NCI-H82 treated with DMSO at 0.1 percent for 48 hours (cell line): ENCODE data around the gene SPDYE4.

Source experiments
- DNase-seq: peaks from one replicate; lab custom pipeline; 2025; ENCODE audit not compliant: unreplicated experiment; lab: John Stamatoyannopoulos, UW

The SPDYE4 gene

GRCh38 chr17:8785547-8786413 is 27.4 kb upstream of the SPDYE4 start:
- peak; percentile 28 for DNase-seq

DNA sequence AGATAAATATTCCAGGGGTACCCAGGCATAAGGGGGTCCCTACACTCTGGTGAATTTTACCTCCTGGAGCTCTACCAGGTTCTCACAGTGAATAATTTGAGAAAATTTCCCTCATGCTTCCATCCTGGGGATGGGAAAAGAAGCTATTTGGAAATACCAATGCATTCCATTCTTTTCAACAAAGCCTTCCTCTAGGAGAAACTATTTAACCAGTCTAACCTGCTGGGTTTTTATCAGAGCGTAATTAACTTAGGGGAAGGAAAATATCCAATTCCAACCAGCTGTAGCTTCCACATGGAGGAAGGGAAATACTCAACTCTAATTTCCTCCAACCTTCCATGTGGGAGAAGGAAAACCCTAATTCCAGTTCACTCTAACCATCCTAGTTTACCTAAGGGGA is 23.8 kb upstream of the SPDYE4 start:
- no peak for DNase-seq

GRCh38 chr17:8781776-8782175 is 23.4 kb upstream of the SPDYE4 start:
- no peak for DNase-seq

DNA sequence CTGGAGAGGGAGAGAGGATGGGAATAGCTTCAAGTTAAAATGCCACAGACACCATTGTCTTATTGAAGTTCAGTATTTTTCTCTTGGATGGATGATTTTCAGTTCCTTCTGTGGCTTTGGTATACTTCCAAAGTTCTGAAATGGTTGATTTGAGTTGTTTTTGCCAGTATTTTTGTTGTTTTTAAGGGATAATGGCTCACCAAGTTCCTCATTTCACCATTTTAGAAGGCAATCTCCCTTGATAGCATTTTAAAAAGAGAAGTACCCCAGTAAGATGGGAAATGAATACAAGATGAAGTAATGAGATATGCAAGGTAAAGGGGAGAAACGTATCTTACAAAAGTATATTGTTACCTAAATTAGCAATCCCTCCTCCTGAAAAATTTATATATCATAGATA is 18.5 kb upstream of the SPDYE4 start:
- DNase-seq, result no peak

DNA sequence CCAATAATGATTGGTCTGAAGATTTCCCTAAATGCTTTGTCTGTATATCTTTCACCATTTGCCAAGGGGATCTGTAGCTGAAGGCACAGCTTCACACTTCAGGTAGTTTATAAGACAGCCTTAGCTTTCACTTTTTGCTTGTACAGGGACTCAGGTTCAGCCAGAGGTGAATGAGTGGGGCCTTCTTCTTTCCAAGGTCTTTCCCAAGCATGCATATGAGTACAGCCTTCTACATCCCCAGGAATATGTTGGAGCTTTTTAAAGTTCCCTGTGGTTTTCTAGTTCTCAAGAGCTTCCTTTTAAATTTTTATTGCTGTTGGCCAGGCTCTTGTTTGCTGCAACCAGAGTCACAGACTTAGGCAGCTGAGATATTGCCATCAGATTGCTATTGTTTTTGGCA is 17.9 kb upstream of the SPDYE4 start:
- no peak for DNase-seq

DNA sequence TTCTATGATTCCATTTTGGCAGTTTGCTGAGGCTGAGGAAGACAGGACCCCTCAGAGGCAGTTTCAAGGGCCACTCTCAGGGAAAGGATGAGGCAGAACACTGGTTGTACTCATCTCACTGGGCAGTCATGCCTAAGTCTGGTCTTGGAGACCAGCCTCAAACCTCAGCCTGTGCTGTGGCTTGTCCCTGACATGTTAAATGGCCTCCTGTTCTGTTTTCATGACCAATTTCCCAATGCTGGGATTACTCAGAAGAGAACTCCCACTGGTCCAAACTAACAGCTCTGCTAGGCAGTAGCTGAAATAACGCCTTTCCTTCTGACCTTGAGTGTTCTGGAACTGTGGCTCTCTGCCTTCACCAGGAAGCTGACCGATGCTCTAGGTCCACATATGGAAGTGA is 8.4 kb upstream of the SPDYE4 start:
- DNase-seq, result no peak

GRCh38 chr17:8762012-8762411 is 3.7 kb upstream of the SPDYE4 start:
- no peak for DNase-seq

DNA sequence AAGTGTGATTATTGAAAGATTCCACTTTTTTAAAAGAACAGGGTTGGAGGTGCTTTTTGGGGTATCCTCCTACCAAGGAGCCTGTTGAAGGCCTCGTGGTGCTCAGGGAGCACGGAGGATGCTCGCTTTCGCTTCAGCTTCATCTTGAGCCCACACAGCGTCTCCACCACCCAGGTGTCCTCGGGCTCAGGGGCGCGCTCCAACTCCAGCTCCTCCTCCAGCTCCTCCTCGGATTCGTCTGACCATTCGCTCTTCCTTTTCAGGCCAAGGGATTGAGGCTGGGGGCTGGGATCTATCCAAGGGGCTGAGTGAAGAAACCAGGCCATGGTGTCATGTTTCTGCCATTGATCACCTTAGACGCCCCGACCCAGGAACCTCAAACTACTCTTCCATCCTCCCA is 1.2 kb downstream of the SPDYE4 start:
- DNase-seq, result no peak

DNA sequence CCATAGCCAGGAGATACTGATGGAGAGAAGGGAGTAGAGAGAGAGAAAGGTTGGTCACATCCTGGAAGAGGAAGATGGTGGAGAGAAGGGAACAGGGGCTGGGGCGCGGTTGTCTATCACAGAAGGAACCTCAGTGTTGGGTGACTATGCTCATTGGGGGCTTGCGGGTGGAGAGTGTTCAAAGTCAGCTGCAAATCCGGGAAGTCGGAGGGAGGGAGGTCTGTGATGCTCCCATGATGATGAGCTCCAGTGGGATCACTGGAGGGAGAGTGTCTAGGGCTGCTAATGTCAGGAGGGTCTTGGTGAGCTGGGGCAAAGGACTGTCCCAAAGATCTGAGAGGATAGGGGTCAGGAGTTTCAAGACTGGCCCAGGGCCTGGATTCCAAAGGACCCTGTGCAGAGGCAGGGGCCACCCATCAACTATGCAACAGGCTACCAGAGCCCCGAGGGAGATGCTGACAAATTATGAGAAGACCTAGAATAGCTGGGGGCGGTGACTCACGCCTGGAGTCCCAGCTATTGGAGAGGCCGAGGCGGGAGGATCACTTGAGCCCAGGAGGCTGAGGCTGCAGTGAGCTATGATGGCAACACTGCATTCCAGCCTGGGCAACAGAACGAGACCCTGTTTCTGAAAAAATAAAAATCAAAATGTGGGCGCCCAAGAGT is 2.6 kb downstream of the SPDYE4 start:
- DNase-seq, result no peak

DNA sequence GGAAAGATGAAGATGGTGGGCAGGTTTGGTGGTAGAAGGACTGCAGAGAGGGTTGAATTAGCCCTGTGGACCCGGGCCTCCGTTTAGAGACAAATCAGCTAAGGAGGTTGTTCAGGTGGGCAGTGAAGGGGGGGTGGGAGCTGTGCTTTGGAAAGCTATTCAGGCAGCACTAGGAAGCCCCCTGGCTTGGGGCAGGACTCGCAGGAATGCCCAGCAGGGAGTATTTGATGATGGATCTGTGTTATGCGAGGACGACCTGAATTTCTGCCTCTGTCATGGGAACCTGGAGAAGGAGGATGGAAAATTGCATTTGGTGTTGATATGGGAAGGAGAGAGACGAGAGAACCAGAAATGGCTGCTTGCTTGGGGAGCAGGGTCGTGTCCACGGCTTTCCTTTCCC is 3.5 kb downstream of the SPDYE4 start:
- DNase-seq, result no peak

DNA sequence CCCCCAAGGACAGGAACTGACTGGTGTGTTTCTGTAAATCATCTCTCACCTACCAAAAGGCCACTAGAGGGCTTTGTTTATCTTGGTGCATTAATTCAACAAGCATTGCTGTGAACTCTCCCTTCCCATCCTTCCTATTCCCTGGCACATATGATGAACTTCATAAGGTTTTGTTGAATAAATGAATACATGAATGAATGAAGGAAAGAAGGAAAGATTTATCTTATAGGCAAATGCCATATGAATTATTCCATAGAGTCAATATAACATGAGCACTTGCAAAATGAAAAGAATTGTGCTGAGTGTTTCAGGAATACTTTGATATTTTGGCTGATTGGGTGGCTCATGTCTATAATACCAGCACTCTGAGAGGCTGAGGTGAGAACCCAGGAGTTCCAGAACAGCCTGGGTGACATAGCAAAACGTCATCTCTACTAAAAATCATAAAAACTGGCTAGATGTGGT is 4.3 kb downstream of the SPDYE4 start:
- DNase-seq, result no peak

GRCh38 chr17:8753136-8753975 is 5.0 kb downstream of the SPDYE4 start:
- no peak for DNase-seq

GRCh38 chr17:8749616-8750015 is 8.7 kb downstream of the SPDYE4 start:
- DNase-seq, result no peak

- no peak for DNase-seq
Observed at GRCh38 chr17:8747742-8748141, 10.6 kb downstream of the SPDYE4 start.

DNA sequence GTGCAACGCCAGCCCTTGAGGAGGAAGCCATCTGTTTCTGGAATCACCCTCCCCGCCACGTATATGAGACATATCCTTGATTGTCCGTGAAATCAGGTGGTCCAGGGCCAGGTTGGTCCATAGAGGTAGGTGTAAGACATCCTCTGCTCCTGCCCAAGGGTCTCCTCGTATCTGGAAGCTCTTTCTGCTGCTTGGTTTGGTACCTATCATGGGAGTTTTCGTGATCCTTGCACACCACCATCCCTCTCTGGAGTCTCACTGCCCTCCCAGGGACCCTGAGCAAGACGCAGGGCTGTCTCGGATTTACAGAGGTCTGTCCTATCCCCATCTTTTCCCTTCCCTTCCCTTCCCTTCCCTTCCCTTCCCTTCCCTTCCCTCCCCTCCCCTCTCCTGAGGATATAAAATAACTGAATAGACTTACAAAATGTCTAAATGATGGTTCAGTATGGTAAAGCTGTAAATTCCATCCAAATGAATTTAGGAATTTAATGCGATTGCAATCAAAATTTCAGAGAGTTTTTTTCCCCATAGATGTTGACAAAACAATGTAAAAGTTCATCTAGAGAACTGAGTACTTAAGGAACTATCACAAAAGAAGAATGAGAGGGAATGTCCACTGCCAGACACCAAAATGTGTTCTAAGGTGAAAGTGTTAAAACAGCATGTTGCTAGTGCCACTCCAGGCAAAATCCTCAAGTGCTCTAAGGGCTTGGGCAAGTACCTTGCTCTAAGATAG is 11.7 kb downstream of the SPDYE4 start:
- DNase-seq, result no peak

- no peak for DNase-seq
Observed at GRCh38 chr17:8745586-8746500, 12.5 kb downstream of the SPDYE4 start.

DNA sequence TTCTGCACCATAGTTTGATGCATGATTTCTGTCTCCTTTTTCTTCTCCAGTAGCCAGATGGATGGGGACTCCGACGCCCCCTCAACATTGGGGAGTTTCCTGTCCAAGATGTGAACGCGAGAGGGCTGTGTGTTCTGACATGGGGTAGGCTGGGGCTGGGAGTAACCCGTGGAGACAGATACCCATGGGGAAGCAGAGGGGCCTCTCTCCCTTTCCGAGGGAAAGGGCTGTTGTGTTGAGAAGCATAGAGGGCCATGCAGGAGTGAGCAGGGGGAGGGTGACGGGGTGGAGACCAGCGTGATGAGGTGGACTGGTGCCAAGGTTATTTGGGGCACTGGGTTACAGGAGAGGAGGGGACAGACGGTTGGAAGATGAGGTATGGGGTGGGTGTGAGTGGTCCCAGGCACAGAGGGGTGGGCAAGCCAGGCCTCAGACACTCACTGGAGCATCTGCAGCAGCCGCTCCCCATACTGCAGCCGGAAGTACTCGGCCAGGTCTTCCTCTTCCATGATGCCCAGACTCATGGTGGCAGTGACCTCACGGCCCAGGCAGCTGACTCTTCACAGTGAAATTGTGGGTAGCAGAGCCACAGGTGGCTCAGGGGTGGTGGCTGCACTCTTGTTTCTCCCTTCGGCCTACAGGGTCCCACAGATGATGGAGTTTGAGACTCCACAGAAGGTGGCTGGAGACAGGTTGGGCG is 14.1 kb downstream of the SPDYE4 start:
- DNase-seq, result no peak

DNA sequence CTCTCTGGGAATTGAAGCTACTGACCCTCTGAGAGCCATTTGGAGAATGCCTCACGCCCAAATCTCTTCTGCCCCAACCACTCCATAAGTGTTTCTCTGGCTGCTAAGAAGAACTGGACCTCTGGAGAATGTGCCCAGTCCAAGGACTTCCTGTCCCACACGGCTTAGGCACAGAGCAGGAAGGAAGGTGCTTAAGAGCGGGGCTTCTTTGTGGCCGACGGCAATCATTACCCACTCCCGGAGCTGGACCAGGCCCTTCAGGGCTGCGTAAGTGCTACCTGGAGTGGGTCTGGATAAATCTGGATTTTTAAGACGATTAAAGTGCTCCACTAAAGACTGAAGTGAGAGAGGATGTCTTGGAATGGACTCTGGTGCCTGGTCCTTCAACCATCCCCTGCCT is 15.5 kb downstream of the SPDYE4 start:
- DNase-seq, result no peak

- no peak for DNase-seq
Observed at GRCh38 chr17:8742274-8742673, 16.1 kb downstream of the SPDYE4 start.
